ENCODE data around the gene GREB1L. TPM values are rescaled to one million over a fixed set of nuclear protein-coding genes. Genes with fewer than 3 reads are reported as not detected.

Gene GREB1L
- total and polyA plus RNA-seq, 2 experiments from 2014 or later: 14.0 to 16.8 TPM

GRCh38 chr18:21303895-21304294 is 61.9 kb downstream of the GREB1L start:
- H3K9me2 ChIP-seq (replicated peaks; ENCODE audit: insufficient read depth): no peaks in the 10 kb centered on the region
- H3K4me2 ChIP-seq: no peak overlapping the region
- H3K4me1 ChIP-seq (ENCODE audit: insufficient read depth): peaks cover 10% of the 10 kb centered on the region
- no peak overlapping the region for H3K4me3 ChIP-seq
- H3K27ac ChIP-seq: no peak overlapping the region
- no peaks in the 10 kb centered on the region for H3K9me3 ChIP-seq (ENCODE audit: low read depth)
- H2AFZ ChIP-seq: no peak overlapping the region
- 52% methylated on average over 2 of the region's 2 CpGs for WGBS (ENCODE audit: low lambda C conversion rate, missing lambda C conversion rate)
- no peaks in the 10 kb centered on the region for H3K36me3 ChIP-seq (replicated peaks; ENCODE audit: insufficient read depth, low read depth)
- H4K20me1 ChIP-seq (ENCODE audit: insufficient read depth, poor library complexity, severe bottlenecking): no peaks in the 10 kb centered on the region
- no peaks in the 10 kb centered on the region for H3K27me3 ChIP-seq
- DNase-seq (ENCODE audit: low spot score): no peak
- no peaks in the 10 kb centered on the region for H3K79me2 ChIP-seq
- TF ChIP-seq EZH2 (IDR thresholded peaks at IDR 0.05; ENCODE audit: borderline replicate concordance) (no peak), CTCF (IDR thresholded peaks at IDR 0.05; ENCODE audit: poor library complexity) (no peak), EZH2phosphoT487 (IDR thresholded peaks at IDR 0.05; ENCODE audit: low read depth, severe bottlenecking, unreplicated experiment) (no peak)

GRCh38 chr18:21305621-21306020 is 63.6 kb downstream of the GREB1L start:
- Histone ChIP-seq H2AFZ (no peak overlapping the region), H3K27ac (peak overlapping the region; percentile 31), H4K20me1 (ENCODE audit: insufficient read depth, poor library complexity, severe bottlenecking) (no peaks in the 10 kb centered on the region), H3K36me3 (replicated peaks; ENCODE audit: insufficient read depth, low read depth) (no peaks in the 10 kb centered on the region), H3K27me3 (no peaks in the 10 kb centered on the region), H3K79me2 (no peaks in the 10 kb centered on the region), H3K9me3 (ENCODE audit: low read depth) (no peaks in the 10 kb centered on the region), H3K4me2 (no peak overlapping the region), H3K4me3 (no peak overlapping the region), H3K4me1 (ENCODE audit: insufficient read depth) (peaks cover 9% of the 10 kb centered on the region), H3K9me2 (replicated peaks; ENCODE audit: insufficient read depth) (no peaks in the 10 kb centered on the region)
- TF ChIP-seq CTCF (IDR thresholded peaks at IDR 0.05; ENCODE audit: poor library complexity) (no peak), EZH2 (IDR thresholded peaks at IDR 0.05; ENCODE audit: borderline replicate concordance) (no peak), EZH2phosphoT487 (IDR thresholded peaks at IDR 0.05; ENCODE audit: low read depth, severe bottlenecking, unreplicated experiment) (no peak)
- DNase-seq (ENCODE audit: low spot score): no peak

- WGBS (ENCODE audit: low lambda C conversion rate, missing lambda C conversion rate): 27% methylated on average over 2 of the region's 2 CpGs
- TF ChIP-seq CTCF (IDR thresholded peaks at IDR 0.05; ENCODE audit: poor library complexity) (no peak), EZH2 (IDR thresholded peaks at IDR 0.05; ENCODE audit: borderline replicate concordance) (no peak), EZH2phosphoT487 (IDR thresholded peaks at IDR 0.05; ENCODE audit: low read depth, severe bottlenecking, unreplicated experiment) (no peak)
- Histone ChIP-seq H2AFZ (no peak overlapping the region), H3K9me2 (replicated peaks; ENCODE audit: insufficient read depth) (no peaks in the 10 kb centered on the region), H4K20me1 (ENCODE audit: insufficient read depth, poor library complexity, severe bottlenecking) (no peaks in the 10 kb centered on the region), H3K79me2 (no peaks in the 10 kb centered on the region), H3K27ac (peak overlapping the region; percentile 37), H3K36me3 (replicated peaks; ENCODE audit: insufficient read depth, low read depth) (no peaks in the 10 kb centered on the region), H3K4me2 (no peak overlapping the region), H3K4me3 (no peak overlapping the region), H3K4me1 (ENCODE audit: insufficient read depth) (peaks cover 4% of the 10 kb centered on the region), H3K9me3 (ENCODE audit: low read depth) (no peaks in the 10 kb centered on the region), H3K27me3 (no peaks in the 10 kb centered on the region)
- no peak for DNase-seq (ENCODE audit: low spot score)
Observed at GRCh38 chr18:21306368-21306767, 64.3 kb downstream of the GREB1L start.

- Histone ChIP-seq H3K79me2 (no peaks in the 10 kb centered on the region), H4K20me1 (ENCODE audit: insufficient read depth, poor library complexity, severe bottlenecking) (no peaks in the 10 kb centered on the region), H3K4me1 (ENCODE audit: insufficient read depth) (peaks cover 4% of the 10 kb centered on the region), H3K9me2 (replicated peaks; ENCODE audit: insufficient read depth) (no peaks in the 10 kb centered on the region), H3K36me3 (replicated peaks; ENCODE audit: insufficient read depth, low read depth) (no peaks in the 10 kb centered on the region), H3K27ac (no peak overlapping the region), H3K4me2 (no peak overlapping the region), H2AFZ (no peak overlapping the region), H3K27me3 (no peaks in the 10 kb centered on the region), H3K9me3 (ENCODE audit: low read depth) (no peaks in the 10 kb centered on the region), H3K4me3 (no peak overlapping the region)
- no peak for DNase-seq (ENCODE audit: low spot score)
- WGBS (ENCODE audit: low lambda C conversion rate, missing lambda C conversion rate): 92% methylated on average over 6 of the region's 7 CpGs
- TF ChIP-seq EZH2phosphoT487 (IDR thresholded peaks at IDR 0.05; ENCODE audit: low read depth, severe bottlenecking, unreplicated experiment) (no peak), EZH2 (IDR thresholded peaks at IDR 0.05; ENCODE audit: borderline replicate concordance) (no peak), CTCF (IDR thresholded peaks at IDR 0.05; ENCODE audit: poor library complexity) (no peak)
Observed at GRCh38 chr18:21307578-21307977, 65.5 kb downstream of the GREB1L start.
